AG20443 (cell line): ENCODE results near the gene TRMT61A.

Experiments used
- DNase-seq: peaks from one replicate; pipeline ENCODE4 v3.0.0; 2012; ENCODE audit warnings: low spot score, mixed read lengths

Gene TRMT61A

GRCh38 chr14:103528587-103529382 lies at the start of gene TRMT61A:
TSS of gene TRMT61A (plus strand) at chr14:103529196. CDS start at chr14:103529979, 783 bp downstream.
- peak; percentile 97 for DNase-seq

GRCh38 chr14:103480595-103480994 lies 48.4 kb upstream of the TRMT61A start:
- no peak for DNase-seq

GRCh38 chr14:103483600-103483999 lies 45.4 kb upstream of the TRMT61A start:
- peak; percentile 58 for DNase-seq

GRCh38 chr14:103485504-103485903 lies 43.5 kb upstream of the TRMT61A start:
- DNase-seq: no peak

- DNase-seq: no peak
Measured at GRCh38 chr14:103488071-103488470, 40.9 kb upstream of the TRMT61A start.

GRCh38 chr14:103488960-103489359 lies 40.0 kb upstream of the TRMT61A start:
- peak; percentile 16 for DNase-seq

- no peak for DNase-seq
Measured at GRCh38 chr14:103489621-103490020, 39.4 kb upstream of the TRMT61A start.

GRCh38 chr14:103491691-103492090 lies 37.3 kb upstream of the TRMT61A start:
- DNase-seq: no peak

- no peak for DNase-seq
Measured at GRCh38 chr14:103492156-103492925, 36.7 kb upstream of the TRMT61A start.

- no peak for DNase-seq
Measured at GRCh38 chr14:103495854-103496253, 33.1 kb upstream of the TRMT61A start.

GRCh38 chr14:103496776-103497175 lies 32.2 kb upstream of the TRMT61A start:
- no peak for DNase-seq

GRCh38 chr14:103499709-103500108 lies 29.3 kb upstream of the TRMT61A start:
- DNase-seq: no peak

- DNase-seq: peak; percentile 85
Measured at GRCh38 chr14:103500148-103500990, 28.6 kb upstream of the TRMT61A start.

GRCh38 chr14:103501041-103501870 lies 27.7 kb upstream of the TRMT61A start:
- DNase-seq: no peak

- DNase-seq: no peak
Measured at GRCh38 chr14:103501921-103502669, 26.9 kb upstream of the TRMT61A start.

- DNase-seq: no peak
Measured at GRCh38 chr14:103502877-103503276, 26.1 kb upstream of the TRMT61A start.

- no peak for DNase-seq
Measured at GRCh38 chr14:103503296-103503695, 25.7 kb upstream of the TRMT61A start.

GRCh38 chr14:103504991-103505565 lies 23.9 kb upstream of the TRMT61A start:
- no peak for DNase-seq

- peak; percentile 3 for DNase-seq
Measured at GRCh38 chr14:103507751-103508150, 21.2 kb upstream of the TRMT61A start.
